ENCODE data around the gene EREG. TPM values are rescaled to one million over a fixed set of nuclear protein-coding genes. Genes with fewer than 3 reads are reported as not detected.

The EREG gene
- total RNA-seq, 1 experiment from 2014 or later, result not detected

DNA sequence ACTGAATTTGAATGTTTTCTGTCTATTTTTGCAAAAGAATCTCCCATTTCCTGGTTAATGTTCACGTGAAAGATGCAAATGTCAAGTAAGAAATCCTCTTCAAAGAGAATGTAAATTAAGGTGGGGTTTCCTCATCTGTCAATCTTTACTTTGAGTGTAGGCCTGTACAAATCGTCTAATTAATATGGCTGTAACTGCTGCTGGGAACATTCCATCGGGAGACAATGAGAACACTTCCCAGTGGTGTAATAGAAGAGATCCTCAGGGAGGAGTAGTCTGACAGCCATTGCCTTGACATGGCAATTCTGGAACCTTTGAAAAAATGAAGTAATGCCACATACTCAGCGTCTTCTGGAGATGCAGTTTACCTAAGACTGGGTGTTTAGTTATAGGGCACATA, 3.7 kb downstream of the EREG start:
- TF ChIP-seq, protein P1, sequence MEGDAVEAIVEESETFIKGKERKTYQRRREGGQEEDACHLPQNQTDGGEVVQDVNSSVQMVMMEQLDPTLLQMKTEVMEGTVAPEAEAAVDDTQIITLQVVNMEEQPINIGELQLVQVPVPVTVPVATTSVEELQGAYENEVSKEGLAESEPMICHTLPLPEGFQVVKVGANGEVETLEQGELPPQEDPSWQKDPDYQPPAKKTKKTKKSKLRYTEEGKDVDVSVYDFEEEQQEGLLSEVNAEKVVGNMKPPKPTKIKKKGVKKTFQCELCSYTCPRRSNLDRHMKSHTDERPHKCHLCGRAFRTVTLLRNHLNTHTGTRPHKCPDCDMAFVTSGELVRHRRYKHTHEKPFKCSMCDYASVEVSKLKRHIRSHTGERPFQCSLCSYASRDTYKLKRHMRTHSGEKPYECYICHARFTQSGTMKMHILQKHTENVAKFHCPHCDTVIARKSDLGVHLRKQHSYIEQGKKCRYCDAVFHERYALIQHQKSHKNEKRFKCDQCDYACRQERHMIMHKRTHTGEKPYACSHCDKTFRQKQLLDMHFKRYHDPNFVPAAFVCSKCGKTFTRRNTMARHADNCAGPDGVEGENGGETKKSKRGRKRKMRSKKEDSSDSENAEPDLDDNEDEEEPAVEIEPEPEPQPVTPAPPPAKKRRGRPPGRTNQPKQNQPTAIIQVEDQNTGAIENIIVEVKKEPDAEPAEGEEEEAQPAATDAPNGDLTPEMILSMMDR (conservative IDR thresholded peaks at IDR 0.05), result no peak
- Histone ChIP-seq H3K23me2 (ENCODE audit: insufficient read length, low read depth, low read length, poor library complexity, severe bottlenecking) (peaks cover 8% of the 10 kb centered on the region), H4K8ac (replicated peaks; ENCODE audit: insufficient read length, low read depth, low read length) (no peak overlapping the region), H3K79me1 (ENCODE audit: insufficient read depth, low read depth, low read length, poor library complexity, severe bottlenecking) (no peaks in the 10 kb centered on the region), H3K9ac (ENCODE audit: extremely low read depth, insufficient read length, low read length) (no peak overlapping the region), H3K4ac (ENCODE audit: low read depth, low read length) (no peak overlapping the region), H2AK5ac (ENCODE audit: insufficient read length, low read length) (no peak overlapping the region), H3K4me1 (ENCODE audit: insufficient read depth, low read length) (no peaks in the 10 kb centered on the region), H3K9me3 (ENCODE audit: control insufficient read depth, low read depth, low read length) (no peaks in the 10 kb centered on the region), H2BK15ac (ENCODE audit: low read depth, low read length) (no peak overlapping the region), H3K18ac (ENCODE audit: insufficient read length, low read depth, low read length) (no peak overlapping the region), H3K56ac (ENCODE audit: insufficient read length, low read depth, low read length) (no peak overlapping the region), H2BK20ac (ENCODE audit: low read depth, low read length, poor library complexity, severe bottlenecking) (no peak overlapping the region), H4K20me1 (ENCODE audit: control insufficient read depth, insufficient read depth, insufficient read length) (no peaks in the 10 kb centered on the region), H2AFZ (ENCODE audit: low read length) (no peak overlapping the region), H3T11ph (ENCODE audit: low read length) (no peak overlapping the region), H3K4me2 (ENCODE audit: insufficient read depth, insufficient read length, low read length) (no peak overlapping the region), H4K5ac (ENCODE audit: insufficient read length, low read depth, low read length) (no peak overlapping the region), H2BK12ac (ENCODE audit: insufficient read length, low read depth, low read length) (no peak overlapping the region), H2BK5ac (ENCODE audit: insufficient read length, low read length) (no peak overlapping the region), H2BK120ac (ENCODE audit: low read depth, low read length, poor library complexity, severe bottlenecking) (no peak overlapping the region), H3K79me2 (ENCODE audit: insufficient read depth, low read length) (no peaks in the 10 kb centered on the region), H4K91ac (ENCODE audit: insufficient read length, low read depth, low read length) (no peak overlapping the region), H3K27ac (ENCODE audit: insufficient read length, low read depth, low read length) (no peak overlapping the region), H3K23ac (ENCODE audit: insufficient read length, low read depth, low read length) (no peak overlapping the region), H3K14ac (ENCODE audit: insufficient read depth, low read length) (no peak overlapping the region), H3K27me3 (ENCODE audit: insufficient read depth, low read length) (0 out of 2 replicates have a peak, but pooled peaks cover 2% of the 10 kb centered on the region)
- H3K9me3 Mint-ChIP-seq, result no peaks in the 10 kb centered on the region; a peak in 1 of 5 replicates
- no peak overlapping the region for H3K4me3 Mint-ChIP-seq
- H3K36me3 Mint-ChIP-seq (ENCODE audit: insufficient read depth in 1 of 3, low read depth in 3 of 3), result no peaks in the 10 kb centered on the region
- no peak overlapping the region for H3K27ac Mint-ChIP-seq
- H3K27me3 Mint-ChIP-seq (ENCODE audit: low read depth), result peaks cover 25% of the 10 kb centered on the region
- H3K4me1 Mint-ChIP-seq, result peaks cover 10 to 11% of the 10 kb centered on the region in 2 experiments
- DNase-seq, result no peak
- WGBS (ENCODE audit: extremely low coverage, insufficient read length, low lambda C conversion rate), result no CpG with 5 or more reads among the region's 4 CpGs
